Activated T-cell treated with anti-CD3 and anti-CD28 coated beads for 24 hours (primary cell): ENCODE results near the gene FRMD5.
"Not testable (repeated sequence)": the region's sequence is repeated elsewhere in the genome, so short reads cannot be mapped to it uniquely, and the experiment has no call there.

Source experiments
- DNase-seq: peaks from one replicate; pipeline ENCODE4 v3.0.0-alpha.2; 2020; ENCODE audit warnings: low read depth

FRMD5 gene

DNA sequence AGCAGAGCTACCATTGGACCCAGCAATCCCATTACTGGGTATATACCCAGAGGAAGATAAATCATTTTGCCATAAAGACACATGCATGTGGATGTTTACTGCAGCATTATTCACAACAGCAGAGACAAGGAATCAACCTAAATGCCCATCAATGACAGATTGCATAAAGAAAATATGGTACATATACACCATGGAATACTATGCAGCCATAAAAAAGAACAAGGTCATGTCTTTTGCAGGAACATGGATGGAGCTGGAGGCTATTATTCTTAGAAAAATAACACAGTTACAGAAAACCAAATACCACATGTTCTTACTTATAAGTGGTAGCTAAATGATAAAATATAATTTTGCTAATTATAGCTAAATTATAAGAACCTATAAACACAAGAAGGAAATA is 162.3 kb downstream of the FRMD5 start:
- not testable (repeated sequence) for DNase-seq

DNA sequence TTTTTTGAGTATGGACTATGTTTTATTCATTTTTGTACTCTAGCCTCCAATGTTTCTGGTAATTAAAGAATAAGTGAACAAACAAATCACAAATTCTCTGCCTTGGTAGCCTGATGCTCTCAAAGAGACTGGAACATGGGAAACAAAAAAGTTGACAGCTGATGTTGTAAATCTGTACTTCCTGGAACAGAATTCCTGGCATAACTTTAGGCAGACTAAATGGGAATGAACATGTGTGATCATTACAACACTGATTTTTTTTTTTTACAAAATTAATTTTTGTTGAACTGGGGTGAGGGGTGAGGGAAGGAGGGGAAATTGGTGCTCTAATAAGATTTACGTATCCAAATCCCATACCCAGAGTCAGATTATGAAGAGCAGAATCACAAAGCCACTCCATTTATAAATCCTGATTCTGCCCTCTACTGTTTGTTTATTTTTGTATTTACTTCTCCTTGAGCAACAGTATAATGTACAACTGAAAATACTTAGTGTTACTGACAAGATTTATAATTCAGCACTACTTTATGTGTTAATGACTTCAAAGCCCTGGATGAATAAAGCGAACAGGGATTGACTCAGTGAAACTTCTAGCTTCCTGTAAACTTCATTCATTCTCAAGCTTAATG is 165.0 kb downstream of the FRMD5 start:
- no peak for DNase-seq

DNA sequence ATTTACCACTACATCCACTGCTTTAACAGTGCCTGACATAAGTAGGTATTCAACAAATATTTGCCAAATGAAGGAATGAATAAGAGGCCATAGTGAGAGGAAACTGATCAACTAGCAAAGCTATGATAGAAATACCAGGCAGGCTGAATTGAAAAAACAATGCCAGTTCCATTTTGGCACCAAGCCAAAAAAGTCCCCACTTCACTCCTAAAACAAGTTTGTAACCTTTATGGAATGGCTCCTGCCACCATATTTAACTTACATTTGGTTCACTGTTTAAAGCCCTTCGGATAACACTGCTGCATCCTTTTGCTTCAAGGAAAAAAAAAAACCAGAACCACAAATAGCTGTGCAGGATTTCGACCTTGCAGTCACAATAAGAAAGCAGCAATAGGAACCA is 166.1 kb downstream of the FRMD5 start:
- no peak for DNase-seq

DNA sequence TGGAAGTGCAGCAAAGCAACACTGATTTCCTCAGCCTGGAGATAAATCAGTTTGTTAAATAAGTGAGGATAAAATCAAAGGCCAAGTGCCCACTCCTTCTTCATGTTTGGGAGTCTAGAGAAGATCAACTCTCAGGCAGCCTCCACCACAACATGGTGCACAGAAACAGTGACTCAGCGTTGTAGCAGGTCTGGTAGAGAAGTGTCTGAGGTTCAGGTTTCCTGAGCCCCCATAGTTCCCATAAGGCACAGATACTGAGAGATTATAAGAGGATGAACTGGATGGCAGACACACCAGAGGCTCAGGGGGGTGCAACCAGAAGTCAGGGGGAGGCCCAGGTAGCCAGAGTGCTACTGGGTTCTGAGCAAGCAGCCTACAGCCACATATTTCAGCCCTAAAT is 166.7 kb downstream of the FRMD5 start:
- DNase-seq, result no peak

DNA sequence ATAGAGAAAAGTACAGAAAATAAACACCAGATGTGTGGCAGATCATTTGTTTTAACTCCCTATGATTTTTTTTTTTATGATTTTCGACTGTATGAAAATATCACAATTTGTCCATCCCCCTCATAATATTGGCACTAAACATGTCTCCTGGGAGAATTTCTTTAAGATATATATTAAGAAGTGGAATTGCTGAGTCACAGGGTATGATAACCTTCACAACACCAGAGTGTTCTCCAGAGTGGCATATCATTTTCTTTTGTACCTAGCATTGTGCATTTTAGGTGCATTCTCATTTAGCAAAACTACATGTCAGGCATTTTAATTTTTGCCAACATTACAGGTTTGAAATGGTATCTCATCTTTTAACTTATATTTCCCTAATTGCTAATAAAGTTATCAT is 170.9 kb downstream of the FRMD5 start:
- DNase-seq, result no peak

DNA sequence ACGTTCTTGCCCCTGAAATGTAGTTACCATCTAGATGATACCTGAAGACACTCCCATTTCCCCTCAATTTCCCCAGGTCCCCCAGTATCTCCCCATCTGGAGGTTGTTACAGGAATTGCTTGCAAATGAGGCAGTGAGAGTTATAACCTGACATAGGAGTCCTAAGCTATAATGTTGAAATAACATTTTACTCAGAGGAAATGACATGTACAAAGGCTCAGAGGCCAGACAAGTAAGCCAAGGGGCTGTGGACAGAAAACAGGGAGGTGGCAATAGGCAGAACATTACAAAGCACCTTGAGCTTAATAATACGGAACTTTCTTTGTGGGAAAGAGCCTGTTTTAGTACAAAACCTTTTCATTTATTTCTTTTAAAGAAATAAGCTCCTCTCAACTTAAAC is 171.9 kb downstream of the FRMD5 start:
- DNase-seq, result no peak

DNA sequence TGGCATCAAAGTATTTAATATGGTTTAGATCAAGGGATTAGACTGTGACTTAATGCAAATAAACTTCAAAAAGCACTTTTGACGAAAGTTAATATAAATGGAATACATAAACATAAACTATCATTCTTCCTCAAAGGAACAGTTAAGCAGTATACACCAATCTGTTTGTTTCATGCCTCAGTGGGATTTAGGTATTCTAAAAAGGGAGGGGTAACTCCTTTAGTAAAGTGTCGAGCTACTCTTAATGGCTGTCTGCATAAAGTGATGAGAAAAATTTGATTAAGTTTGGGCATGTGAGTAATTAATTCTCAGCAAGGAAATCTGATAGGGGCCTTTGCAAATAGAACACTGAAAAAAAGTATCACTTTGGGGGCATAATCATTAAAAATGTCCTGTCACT is 176.9 kb downstream of the FRMD5 start:
- DNase-seq, result no peak

DNA sequence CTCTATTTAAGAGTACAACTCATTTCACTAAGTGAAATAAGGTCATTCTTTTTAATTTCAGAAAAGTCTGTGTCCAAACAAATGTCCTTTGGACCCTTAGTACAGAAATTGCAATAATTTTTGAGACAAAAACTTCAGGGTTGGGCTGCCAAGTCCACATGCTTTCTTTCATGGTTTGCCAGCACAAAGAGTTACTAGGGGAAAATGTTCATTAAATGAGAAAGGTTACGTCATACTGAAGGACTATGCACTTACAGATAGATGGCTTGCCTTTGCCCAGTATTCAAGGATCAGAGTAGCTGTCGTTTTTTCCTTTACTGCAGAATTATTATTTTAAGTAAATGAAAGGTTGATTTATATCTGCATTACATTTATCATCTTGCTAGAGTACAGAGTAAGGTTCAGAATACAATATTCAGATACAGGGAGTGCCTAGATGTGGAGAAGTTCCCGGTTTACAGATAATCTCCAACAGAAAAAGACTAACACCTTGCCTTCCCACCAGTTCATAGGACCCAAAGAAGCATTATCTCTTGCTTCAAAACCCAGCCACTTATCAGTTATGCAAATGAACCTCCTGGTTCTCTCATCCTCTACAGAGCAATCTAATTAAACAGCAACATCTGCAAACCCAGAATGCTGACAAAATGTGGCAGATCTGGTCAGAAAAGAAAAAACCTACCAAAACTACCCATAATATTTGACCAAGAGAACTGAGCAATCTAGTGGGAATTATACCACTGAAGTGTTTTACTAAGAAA is 179.3 kb downstream of the FRMD5 start:
- no peak for DNase-seq

DNA sequence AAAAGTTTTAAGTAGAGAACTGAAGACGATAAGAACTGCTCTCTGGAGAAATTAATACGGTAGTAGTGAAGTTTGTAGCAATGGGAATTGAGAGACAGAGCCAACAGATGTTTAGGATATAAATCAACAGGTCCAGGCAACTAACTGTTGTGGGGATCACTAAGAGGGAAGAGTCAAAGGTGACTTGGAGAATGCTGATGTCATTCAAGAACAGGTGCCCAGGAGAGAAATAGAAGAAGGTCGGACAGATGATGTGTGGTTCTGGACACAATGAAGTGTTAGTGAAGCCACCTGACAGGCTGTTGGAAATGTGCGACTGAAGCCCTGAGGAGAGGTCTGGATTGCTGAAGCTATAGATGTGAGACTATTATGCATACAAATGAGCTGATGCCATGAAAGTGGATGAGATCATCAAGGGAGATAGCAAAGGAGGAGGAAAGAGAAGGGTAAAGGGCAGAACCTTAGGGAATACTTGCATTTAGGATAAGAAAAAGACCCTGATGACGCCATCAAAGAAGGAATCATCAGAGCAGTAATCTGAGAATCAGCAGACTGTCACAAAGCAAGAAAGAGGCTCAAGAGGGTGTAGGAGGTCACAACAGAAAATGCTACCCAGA is 183.7 kb downstream of the FRMD5 start:
- DNase-seq, result no peak

DNA sequence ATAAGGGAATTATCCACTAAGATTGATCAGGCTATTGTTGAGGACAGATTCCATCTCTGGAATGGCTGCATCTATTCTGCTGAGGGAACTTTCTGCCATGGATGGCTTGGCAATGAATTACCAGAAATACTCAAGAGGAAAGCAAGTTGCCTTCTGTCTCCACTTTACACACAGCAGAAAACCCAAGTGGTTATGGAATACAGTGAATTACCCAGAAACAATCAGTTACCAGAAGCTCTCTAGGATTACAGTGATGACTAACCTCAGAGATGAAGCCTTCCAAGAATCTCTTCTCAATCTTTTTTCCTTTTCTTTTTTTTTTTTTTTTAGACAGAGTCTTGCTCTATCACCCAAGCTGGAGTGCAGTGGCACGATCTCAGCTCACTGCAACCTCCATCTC is 185.0 kb downstream of the FRMD5 start:
- no peak for DNase-seq

DNA sequence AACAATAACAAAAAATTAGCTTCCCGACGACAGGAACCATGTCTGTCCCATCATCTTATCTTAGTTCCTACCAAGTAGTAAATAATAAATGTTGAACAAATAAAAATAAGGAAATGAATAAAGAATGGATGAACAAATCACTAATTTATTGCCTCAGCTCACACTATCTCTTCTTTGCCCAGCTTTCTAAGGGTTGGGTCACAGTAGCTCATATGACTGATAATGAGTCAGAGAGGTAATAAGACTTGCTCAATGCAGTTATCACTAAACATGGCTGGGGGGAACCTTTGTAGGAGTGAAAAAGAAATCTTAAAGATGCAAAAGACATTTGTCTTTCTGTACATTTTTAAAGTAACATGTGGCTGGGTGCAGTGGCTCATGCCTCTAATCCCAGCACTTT is 186.0 kb downstream of the FRMD5 start:
- no peak for DNase-seq

DNA sequence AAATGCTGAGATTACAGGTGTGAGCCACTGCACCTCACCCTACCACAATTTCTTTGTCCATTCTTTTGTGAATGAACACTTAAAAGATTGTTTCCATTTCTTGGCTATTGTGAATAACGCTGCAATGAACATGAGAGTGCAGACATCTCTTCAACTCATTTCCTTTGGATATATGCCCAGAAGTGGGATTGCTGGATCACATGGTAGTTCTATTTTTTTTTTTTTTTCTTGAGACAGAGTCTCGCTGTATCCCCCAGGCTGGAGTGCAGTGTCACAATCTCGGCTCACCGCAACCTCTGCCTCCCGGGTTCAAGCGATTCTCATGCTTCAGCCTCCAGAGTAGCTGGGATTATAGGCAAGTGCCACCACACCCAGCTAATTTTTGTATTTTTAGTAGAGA is 194.8 kb downstream of the FRMD5 start:
- not testable (repeated sequence) for DNase-seq

DNA sequence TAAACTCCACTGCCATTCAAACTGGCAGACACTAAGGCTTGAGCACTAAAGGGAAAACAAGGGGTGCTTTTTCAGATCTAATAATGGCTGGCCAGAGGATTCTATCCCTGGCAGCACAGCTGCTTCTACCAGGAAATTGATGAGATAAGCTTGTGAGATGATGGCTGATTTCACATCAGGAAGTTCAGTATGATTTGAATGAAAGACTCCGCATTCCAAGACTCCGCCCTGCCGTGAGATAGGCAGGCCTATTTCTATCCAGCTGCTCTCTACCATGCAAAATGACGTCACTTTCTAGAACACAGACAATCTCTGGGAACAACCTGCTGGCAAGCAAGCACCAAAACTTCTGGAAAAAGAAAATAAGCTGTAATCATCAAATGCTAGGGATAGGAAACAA is 196.5 kb downstream of the FRMD5 start:
- DNase-seq, result no peak

DNA sequence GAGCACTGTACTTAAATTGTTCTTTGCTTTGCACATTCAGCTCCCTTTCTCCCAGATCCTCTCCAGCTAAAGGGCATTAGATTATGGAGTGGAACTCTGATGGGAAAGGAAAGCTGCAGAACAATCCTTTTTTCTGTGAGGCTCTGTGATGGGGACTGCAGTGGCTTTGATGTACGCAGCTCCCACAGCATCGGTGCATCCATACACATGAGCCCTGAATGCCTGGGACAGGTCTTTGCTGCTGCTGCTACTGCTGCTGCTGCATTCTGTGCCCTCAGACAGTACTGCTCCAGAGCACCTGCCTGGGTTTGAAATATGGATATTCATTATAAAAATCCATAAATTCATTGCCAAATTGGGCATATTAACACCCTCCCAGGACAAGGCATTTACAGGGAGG is 203.9 kb downstream of the FRMD5 start:
- no peak for DNase-seq

DNA sequence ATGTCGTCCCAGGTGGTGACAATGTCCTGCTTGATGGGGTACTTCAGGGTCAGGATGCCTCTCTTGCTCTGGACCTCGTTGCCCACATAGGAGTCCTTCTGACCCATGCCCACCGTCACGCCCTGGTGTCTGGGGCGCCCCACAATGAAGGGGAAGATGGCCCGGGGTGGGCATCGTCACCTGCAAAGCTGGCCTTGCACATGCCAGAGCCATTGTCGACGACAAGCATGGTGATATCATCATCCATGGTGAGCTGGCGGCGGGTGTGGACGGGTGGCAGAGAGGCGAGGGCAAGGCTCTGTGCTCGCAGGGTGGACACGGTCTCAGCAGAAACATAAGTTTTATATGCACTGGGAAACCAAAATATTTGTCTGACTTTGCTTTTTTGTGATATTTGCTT is 205.1 kb downstream of the FRMD5 start:
- DNase-seq, result no peak

DNA sequence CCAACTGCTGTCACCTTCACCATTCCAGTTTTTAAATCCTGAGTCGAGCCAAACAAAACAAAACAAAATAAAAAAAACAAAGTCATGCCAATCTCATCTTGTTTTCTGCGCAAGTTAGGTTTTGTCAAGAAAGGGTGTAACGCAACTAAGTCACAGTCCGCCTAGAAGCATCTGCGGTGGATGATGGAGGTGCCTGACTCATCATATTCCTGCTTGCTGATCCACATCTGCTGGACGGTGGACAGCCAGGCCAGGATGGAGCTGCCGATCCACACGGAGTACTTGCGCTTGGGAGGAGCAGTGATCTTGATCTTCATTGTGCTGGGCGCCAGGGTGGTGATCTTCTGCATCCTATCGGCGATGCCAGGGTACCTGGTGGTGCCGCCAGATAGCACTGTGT is 206.2 kb downstream of the FRMD5 start:
- no peak for DNase-seq

DNA sequence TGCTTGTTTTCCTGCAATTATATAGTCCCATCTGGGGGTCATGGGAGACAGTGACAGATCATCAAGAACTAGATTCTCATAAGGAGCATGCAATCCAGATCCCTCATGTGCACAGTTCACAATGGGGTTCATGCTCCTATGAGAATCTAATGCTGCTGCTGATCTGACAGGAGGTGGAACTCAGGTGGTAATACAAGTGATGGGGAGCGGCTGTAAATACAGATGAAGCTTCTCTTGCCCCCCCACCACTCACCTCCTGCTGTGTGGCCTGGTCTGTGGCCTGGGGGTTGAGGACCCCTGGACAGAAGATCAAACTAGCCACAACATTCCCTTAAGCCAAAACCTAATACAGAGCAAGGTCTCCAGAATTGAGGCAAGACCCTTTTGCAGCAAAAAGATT is 207.1 kb downstream of the FRMD5 start:
- DNase-seq, result no peak

DNA sequence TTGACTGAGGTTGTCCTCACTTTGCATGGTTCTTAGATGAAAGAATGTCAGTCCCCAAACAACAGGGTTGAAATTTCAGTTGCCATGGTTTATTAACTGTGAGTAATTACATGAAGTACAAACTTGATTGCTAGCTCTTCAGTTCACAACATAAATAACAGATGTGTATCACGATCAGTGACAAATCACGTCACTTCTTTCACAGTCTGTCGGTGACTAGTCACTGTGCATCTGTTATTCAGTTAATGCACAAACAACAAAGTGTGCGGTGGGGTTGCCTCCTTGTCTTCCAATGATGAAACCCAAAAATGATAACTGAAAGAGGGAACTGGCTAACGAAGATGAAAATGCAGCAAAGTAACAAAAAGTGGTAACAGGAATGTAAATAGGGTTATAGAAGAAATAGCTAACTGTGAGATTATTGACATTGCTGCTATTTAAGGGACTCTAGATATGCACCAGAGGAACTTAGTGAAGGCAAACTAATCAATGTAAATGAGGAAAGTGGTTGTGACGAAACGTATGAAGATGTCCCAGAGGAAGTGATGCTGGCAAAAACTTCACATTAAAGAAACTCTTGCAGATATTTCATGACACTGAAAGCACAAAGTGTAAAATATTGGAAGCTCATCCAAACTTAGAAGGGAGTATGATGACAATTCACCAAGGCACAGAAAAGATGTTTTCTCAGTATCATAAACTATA is 208.9 kb downstream of the FRMD5 start:
- no peak for DNase-seq

DNA sequence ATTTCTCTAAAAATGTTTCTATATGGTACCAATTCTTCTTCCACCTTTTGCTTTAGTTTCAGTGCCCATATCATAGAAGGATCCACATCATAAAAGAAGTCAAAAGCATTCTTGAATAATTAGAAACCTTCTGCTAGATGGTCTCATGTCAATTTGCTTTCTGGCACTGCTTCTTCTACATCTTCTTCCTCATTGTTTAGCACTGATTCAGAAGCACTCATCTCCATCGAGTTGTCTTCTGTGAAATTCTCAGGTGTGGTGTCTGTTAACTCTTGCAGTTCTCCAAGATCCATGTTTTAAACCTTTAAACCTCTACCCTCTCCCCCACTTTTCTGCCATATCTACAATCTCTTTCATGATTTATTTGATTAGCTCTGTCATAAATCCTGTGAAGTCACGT is 213.5 kb downstream of the FRMD5 start:
- DNase-seq, result no peak

DNA sequence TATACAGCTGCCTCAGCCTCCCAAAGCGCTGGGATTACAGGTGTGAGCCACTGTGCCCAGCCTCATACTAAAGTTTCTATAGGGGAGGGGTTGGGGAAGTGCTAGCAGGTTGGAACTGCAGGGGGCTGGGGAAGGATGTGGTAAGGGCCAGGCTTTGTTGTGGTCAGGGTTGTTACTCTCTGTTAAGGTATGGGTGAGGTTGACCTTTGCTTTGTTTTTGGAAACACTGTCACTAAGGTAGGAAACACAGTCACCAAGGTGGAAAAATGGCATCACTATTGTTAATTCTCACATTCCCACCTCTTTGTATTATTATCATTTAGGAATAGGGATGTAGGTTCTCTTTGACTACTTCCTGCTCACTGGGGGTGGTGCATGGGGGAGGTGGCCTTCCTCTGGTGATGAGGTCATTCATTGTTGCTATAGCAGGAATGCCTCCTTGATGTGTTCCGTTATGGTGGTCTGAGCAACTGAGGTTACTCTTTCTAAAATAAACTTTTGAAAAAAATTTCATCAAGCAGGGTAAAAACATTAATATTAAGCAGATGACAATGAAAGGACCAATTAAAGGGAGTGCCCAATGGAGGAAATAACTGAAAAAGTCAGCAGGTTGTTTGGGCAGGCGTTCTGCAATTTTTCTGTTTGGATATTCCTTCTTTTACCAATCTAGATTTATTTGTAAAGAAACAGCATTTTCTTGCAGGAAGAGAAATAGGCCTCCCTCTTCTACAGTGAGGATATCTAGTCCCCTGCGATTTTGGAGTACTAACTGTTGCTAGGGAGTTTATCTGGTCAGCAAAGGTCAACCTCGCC is 217.8 kb downstream of the FRMD5 start:
- DNase-seq, result peak; percentile 25

DNA sequence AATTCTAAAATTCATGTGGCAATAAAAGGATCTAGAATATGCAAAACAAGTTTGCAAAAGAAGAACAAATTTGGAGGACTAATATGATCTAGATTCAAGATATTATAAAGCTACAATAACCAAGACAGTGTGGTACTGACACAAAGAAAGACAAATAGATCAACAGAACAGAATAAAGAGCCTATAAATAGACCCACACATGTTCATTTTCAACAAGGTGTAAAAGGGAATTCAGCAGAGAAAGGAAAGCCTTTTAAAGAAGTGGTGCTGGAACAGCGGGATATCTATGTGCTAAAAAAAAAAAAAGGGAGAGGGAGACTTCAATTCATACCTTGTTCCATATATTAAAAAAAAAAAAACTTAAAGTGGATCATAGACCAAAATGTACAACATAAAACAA is 219.3 kb downstream of the FRMD5 start:
- no peak for DNase-seq

DNA sequence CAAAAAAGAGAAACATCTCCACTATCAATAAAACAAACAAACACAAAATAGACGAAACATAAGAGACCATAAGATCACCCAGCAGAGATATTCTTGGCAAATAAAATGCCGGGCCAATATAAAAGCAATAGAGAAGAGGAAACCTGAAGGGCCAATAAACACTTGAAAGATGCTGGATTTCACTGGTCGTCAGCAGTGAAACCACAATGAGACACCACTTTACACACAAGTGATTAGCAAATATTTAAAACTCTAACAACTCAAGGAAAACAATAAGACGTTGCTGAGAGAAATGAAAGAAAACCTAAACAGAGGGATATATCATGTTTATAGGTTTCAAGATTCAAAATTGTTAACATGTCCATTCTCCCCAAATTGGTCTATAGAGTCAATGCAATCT is 219.7 kb downstream of the FRMD5 start:
- no peak for DNase-seq
